Measurements from ENCODE around the gene IL16. TPM values are rescaled to one million over a fixed set of nuclear protein-coding genes. Genes with fewer than 3 reads are reported as not detected.

The IL16 gene
- total and polyA plus RNA-seq, 9 of the 15 experiments (the other 6 are each of a cell fraction or from before 2014, with no cell fraction given), result 1.4 to 18.8 (median 10.6) TPM

DNA sequence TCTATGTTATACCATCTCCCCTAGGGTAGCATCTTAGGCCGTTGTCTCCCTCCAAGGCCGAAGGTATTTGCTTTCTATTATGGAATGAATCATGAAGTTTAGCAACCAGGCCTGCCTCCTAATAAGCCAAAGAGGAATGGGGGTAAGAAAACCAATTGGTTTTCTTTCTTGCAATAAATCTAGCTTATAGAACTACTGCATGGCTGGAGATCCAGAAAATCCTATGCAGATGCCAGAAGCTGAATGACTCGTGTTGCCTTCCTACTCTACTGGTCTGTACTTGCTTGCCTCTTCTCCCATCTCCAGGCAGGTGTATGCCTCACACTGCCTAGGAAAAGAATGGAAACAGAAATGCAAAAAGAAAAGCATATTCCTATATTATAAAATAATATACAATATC lies 31.1 kb upstream of the IL16 start:
- no peak for FAIRE-seq
- Histone ChIP-seq H3K9me1 (ENCODE audit: control insufficient read depth, insufficient read depth, low read length) (no peaks in the 10 kb centered on the region), H3K4me3 (no peak overlapping the region), H3K27me3 (ENCODE audit: control insufficient read depth in 2 of 2, insufficient read depth in 2 of 2, low read length in 2 of 2) (no peaks in the 10 kb centered on the region), H3K36me3 (ENCODE audit: control insufficient read depth, insufficient read depth, low read length) (peaks cover 4% of the 10 kb centered on the region; the same call in 2 of the 3 replicates), H3K9ac (ENCODE audit: insufficient read depth in 1 of 2, low read depth in 2 of 2, low read length in 2 of 2) (no peak overlapping the region), H3K79me2 (ENCODE audit: control insufficient read depth, insufficient read depth, low read length) (no peaks in the 10 kb centered on the region), H3K27ac (ENCODE audit: extremely low read depth, low read depth, low read length) (no peak overlapping the region), H3K4me1 (replicated peaks in 1 of 2; ENCODE audit: control insufficient read depth in 2 of 2, insufficient read depth in 2 of 2, low read length in 2 of 2) (peaks cover 24 to 52% of the 10 kb centered on the region in 2 experiments), H3K9me3 (replicated peaks; ENCODE audit: control insufficient read depth, insufficient read depth, low read depth, low read length) (no peaks in the 10 kb centered on the region), H3K4me2 (ENCODE audit: insufficient read depth, low read length) (no peak overlapping the region), H4K20me1 (replicated peaks; ENCODE audit: control insufficient read depth, insufficient read depth, low read length) (no peaks in the 10 kb centered on the region), H2AFZ (ENCODE audit: low read depth, low read length) (no peak overlapping the region)
- in situ Hi-C loops (cut with MboI), result no loop called here
- WGBS (ENCODE audit: insufficient coverage, low coverage, missing lambda C conversion rate), result 82% methylated on average over 3 of the region's 3 CpGs
- no peak for DNase-seq (ENCODE audit: extremely low read depth in 1 of 4, low spot score in 3 of 4)
- ATAC-seq, result no peak
- CTCF ChIA-PET (ENCODE audit: low intra/inter-chr PET ratio), result no interaction called here
- TF ChIP-seq, protein P1, sequence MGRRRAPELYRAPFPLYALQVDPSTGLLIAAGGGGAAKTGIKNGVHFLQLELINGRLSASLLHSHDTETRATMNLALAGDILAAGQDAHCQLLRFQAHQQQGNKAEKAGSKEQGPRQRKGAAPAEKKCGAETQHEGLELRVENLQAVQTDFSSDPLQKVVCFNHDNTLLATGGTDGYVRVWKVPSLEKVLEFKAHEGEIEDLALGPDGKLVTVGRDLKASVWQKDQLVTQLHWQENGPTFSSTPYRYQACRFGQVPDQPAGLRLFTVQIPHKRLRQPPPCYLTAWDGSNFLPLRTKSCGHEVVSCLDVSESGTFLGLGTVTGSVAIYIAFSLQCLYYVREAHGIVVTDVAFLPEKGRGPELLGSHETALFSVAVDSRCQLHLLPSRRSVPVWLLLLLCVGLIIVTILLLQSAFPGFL (CRISPR knock-in tag; IDR thresholded peaks at IDR 0.05), result no peak
- TF ChIP-seq SMARCE1 (IDR thresholded peaks at IDR 0.05) (no peak), ZNF431 (CRISPR knock-in tag; IDR thresholded peaks at IDR 0.05) (no peak), ZNF583 (CRISPR knock-in tag; IDR thresholded peaks at IDR 0.05) (no peak), ZNF121 (CRISPR knock-in tag; conservative IDR thresholded peaks at IDR 0.05) (no peak), MYBL2 (IDR thresholded peaks at IDR 0.05; ENCODE audit: low read depth) (no peak), MYBL2 (CRISPR knock-in tag; IDR thresholded peaks at IDR 0.05; ENCODE audit: borderline replicate concordance) (no peak), RAD51 (IDR thresholded peaks at IDR 0.05; ENCODE audit: borderline replicate concordance, low read depth) (no peak), NCOA4 (IDR thresholded peaks at IDR 0.05; ENCODE audit: partially characterized antibody) (no peak), EGR1 (conservative IDR thresholded peaks at IDR 0.05) (no peak), ZNF445 (CRISPR knock-in tag; IDR thresholded peaks at IDR 0.05; ENCODE audit: low read depth) (no peak), ZNF212 (CRISPR knock-in tag; IDR thresholded peaks at IDR 0.05) (no peak), PTRF (tag; IDR thresholded peaks at IDR 0.05) (no peak)
- TF ChIP-seq, protein P2, sequence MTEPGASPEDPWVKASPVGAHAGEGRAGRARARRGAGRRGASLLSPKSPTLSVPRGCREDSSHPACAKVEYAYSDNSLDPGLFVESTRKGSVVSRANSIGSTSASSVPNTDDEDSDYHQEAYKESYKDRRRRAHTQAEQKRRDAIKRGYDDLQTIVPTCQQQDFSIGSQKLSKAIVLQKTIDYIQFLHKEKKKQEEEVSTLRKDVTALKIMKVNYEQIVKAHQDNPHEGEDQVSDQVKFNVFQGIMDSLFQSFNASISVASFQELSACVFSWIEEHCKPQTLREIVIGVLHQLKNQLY (CRISPR knock-in tag; conservative IDR thresholded peaks at IDR 0.05), result no peak
- TF ChIP-seq, protein P3, sequence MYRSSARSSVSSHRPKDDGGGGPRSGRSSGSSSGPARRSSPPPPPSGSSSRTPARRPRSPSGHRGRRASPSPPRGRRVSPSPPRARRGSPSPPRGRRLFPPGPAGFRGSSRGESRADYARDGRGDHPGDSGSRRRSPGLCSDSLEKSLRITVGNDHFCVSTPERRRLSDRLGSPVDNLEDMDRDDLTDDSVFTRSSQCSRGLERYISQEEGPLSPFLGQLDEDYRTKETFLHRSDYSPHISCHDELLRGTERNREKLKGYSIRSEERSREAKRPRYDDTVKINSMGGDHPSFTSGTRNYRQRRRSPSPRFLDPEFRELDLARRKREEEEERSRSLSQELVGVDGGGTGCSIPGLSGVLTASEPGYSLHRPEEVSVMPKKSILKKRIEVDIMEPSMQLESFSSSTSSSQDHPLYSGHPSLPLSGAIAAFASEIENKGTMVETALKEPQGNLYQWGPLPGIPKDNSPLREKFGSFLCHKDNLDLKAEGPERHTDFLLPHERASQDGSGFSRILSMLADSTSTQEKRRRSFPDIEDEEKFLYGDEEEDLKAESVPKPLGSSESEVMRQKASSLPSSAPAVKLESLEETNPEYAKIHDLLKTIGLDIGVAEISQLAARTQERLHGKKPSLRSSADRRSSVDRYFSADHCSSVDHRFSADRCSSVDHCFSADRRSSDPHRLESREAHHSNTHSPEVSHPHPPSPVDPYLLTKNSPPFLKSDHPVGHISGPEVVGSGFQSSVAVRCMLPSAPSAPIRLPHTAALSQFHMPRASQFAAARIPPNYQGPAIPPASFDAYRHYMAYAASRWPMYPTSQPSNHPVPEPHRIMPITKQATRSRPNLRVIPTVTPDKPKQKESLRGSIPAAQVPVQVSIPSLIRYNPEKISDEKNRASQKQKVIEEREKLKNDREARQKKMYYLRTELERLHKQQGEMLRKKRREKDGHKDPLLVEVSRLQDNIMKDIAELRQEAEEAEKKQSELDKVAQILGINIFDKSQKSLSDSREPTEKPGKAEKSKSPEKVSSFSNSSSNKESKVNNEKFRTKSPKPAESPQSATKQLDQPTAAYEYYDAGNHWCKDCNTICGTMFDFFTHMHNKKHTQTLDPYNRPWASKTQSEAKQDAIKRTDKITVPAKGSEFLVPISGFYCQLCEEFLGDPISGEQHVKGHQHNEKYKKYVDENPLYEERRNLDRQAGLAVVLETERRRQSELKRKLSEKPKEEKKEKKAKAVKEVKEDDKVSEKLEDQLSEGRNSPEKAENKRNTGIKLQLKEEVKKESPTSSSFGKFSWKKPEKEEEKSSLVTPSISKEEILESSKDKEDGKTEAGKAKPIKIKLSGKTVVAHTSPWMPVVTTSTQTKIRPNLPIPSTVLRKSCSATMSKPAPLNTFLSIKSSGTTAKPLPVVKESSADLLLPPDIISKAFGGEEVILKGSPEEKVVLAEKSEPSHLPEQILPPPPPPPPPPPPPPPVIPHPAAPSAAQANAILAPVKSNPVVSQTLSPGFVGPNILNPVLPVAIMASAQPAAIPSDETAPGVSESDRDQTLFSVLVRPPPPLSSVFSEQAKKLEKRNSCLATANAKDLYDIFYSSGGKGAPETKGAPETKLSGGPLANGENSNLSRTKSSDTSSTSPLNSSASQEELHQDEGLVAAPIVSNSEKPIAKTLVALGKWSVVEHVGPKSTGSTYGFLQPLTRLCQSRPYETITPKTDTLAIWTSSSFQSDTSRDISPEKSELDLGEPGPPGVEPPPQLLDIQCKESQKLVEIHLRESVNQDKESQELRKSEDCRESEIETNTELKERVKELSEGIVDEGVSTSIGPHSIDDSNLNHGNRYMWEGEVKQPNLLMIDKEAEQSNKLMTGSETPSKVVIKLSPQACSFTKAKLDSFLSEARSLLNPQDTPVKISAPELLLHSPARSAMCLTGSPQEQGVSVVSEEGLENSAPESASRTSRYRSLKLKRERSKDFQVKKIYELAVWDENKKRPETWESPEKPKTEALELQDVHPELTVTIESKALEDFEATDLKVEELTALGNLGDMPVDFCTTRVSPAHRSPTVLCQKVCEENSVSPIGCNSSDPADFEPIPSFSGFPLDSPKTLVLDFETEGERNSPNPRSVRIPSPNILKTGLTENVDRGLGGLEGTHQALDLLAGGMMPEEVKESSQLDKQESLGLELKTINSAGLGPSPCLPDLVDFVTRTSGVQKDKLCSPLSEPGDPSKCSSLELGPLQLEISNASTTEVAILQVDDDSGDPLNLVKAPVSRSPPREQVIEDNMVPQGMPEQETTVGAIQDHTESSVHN (IDR thresholded peaks at IDR 0.05; ENCODE audit: borderline replicate concordance in 1 of 2, low read depth in 1 of 2), result no peak
- POLR2A ChIA-PET, result no interaction called here
- intact Hi-C loops (cut with micrococcal nuclease), result no loop called here
- BruUV-seq (replicated peaks), result no TSS peak
